ENCODE measurements around the gene LRMDA.

The LRMDA gene

GRCh38 chr10:76160446-76161300, 729.2 kb downstream of the LRMDA start:
- Histone ChIP-seq H3K36me3 (ENCODE audit: control insufficient read depth, insufficient read depth, low read length) (no peaks in the 10 kb centered on the region), H3K27me3 (ENCODE audit: control insufficient read depth, insufficient read depth, low read length) (no peaks in the 10 kb centered on the region), H3K4me3 (ENCODE audit: low read depth, low read length) (no peak overlapping the region), H3K27ac (ENCODE audit: low read depth, low read length) (no peak overlapping the region), H3K9ac (ENCODE audit: low read depth, low read length) (no peak overlapping the region), H3K4me1 (ENCODE audit: control insufficient read depth, insufficient read depth, low read length) (peaks cover 16% of the 10 kb centered on the region), H3K9me3 (ENCODE audit: control insufficient read depth, insufficient read depth, low read length) (no peaks in the 10 kb centered on the region; the same call in 1 of the 2 replicates)

- H3K36me3 ChIP-seq (ENCODE audit: control insufficient read depth, insufficient read depth, low read length), result no peaks in the 10 kb centered on the region
- H3K27ac ChIP-seq (ENCODE audit: low read depth, low read length), result no peak overlapping the region
- no peak overlapping the region for H3K9ac ChIP-seq (ENCODE audit: low read depth, low read length)
- peaks cover 11% of the 10 kb centered on the region for H3K4me1 ChIP-seq (ENCODE audit: control insufficient read depth, insufficient read depth, low read length)
- H3K9me3 ChIP-seq (ENCODE audit: control insufficient read depth, insufficient read depth, low read length), result no peaks in the 10 kb centered on the region; the same call in 1 of the 2 replicates
- no peak overlapping the region for H3K4me3 ChIP-seq (ENCODE audit: low read depth, low read length)
- H3K27me3 ChIP-seq (ENCODE audit: control insufficient read depth, insufficient read depth, low read length), result no peaks in the 10 kb centered on the region
Measured at GRCh38 chr10:76161301-76161582, 729.8 kb downstream of the LRMDA start.

- Histone ChIP-seq H3K4me1 (ENCODE audit: control insufficient read depth, insufficient read depth, low read length) (no peaks in the 10 kb centered on the region), H3K27me3 (ENCODE audit: control insufficient read depth, insufficient read depth, low read length) (no peaks in the 10 kb centered on the region), H3K36me3 (ENCODE audit: control insufficient read depth, insufficient read depth, low read length) (no peaks in the 10 kb centered on the region), H3K4me3 (ENCODE audit: low read depth, low read length) (no peak overlapping the region), H3K9ac (ENCODE audit: low read depth, low read length) (no peak overlapping the region), H3K9me3 (ENCODE audit: control insufficient read depth, insufficient read depth, low read length) (no peaks in the 10 kb centered on the region; the same call in 1 of the 2 replicates), H3K27ac (ENCODE audit: low read depth, low read length) (no peak overlapping the region)
Measured at GRCh38 chr10:76168437-76168836, 737.0 kb downstream of the LRMDA start.

- Histone ChIP-seq H3K27ac (ENCODE audit: low read depth, low read length) (no peak overlapping the region), H3K36me3 (ENCODE audit: control insufficient read depth, insufficient read depth, low read length) (no peaks in the 10 kb centered on the region), H3K9ac (ENCODE audit: low read depth, low read length) (no peak overlapping the region), H3K4me3 (ENCODE audit: low read depth, low read length) (no peak overlapping the region), H3K4me1 (ENCODE audit: control insufficient read depth, insufficient read depth, low read length) (no peaks in the 10 kb centered on the region), H3K9me3 (ENCODE audit: control insufficient read depth, insufficient read depth, low read length) (no peaks in the 10 kb centered on the region; the same call in 1 of the 2 replicates), H3K27me3 (ENCODE audit: control insufficient read depth, insufficient read depth, low read length) (no peaks in the 10 kb centered on the region)
Measured at GRCh38 chr10:76169246-76169645, 737.8 kb downstream of the LRMDA start.

GRCh38 chr10:76172020-76172419, 740.6 kb downstream of the LRMDA start:
- no peaks in the 10 kb centered on the region for H3K27me3 ChIP-seq (ENCODE audit: control insufficient read depth, insufficient read depth, low read length)
- no peak overlapping the region for H3K27ac ChIP-seq (ENCODE audit: low read depth, low read length)
- H3K9ac ChIP-seq (ENCODE audit: low read depth, low read length), result no peak overlapping the region
- no peaks in the 10 kb centered on the region for H3K9me3 ChIP-seq (ENCODE audit: control insufficient read depth, insufficient read depth, low read length)
- H3K4me1 ChIP-seq (ENCODE audit: control insufficient read depth, insufficient read depth, low read length), result no peaks in the 10 kb centered on the region
- no peaks in the 10 kb centered on the region for H3K36me3 ChIP-seq (ENCODE audit: control insufficient read depth, insufficient read depth, low read length)
- no peak overlapping the region for H3K4me3 ChIP-seq (ENCODE audit: low read depth, low read length)

- Histone ChIP-seq H3K4me3 (ENCODE audit: low read depth, low read length) (no peak overlapping the region), H3K9me3 (ENCODE audit: control insufficient read depth, insufficient read depth, low read length) (no peaks in the 10 kb centered on the region), H3K27ac (ENCODE audit: low read depth, low read length) (no peak overlapping the region), H3K4me1 (ENCODE audit: control insufficient read depth, insufficient read depth, low read length) (peaks cover 11% of the 10 kb centered on the region), H3K27me3 (ENCODE audit: control insufficient read depth, insufficient read depth, low read length) (no peaks in the 10 kb centered on the region), H3K9ac (ENCODE audit: low read depth, low read length) (no peak overlapping the region), H3K36me3 (ENCODE audit: control insufficient read depth, insufficient read depth, low read length) (no peaks in the 10 kb centered on the region)
Measured at GRCh38 chr10:76175533-76176165, 744.2 kb downstream of the LRMDA start.

GRCh38 chr10:76176166-76176550, 744.7 kb downstream of the LRMDA start:
- no peaks in the 10 kb centered on the region for H3K9me3 ChIP-seq (ENCODE audit: control insufficient read depth, insufficient read depth, low read length)
- no peak overlapping the region for H3K4me3 ChIP-seq (ENCODE audit: low read depth, low read length)
- peaks cover 11% of the 10 kb centered on the region for H3K4me1 ChIP-seq (ENCODE audit: control insufficient read depth, insufficient read depth, low read length)
- no peak overlapping the region for H3K9ac ChIP-seq (ENCODE audit: low read depth, low read length)
- no peak overlapping the region for H3K27ac ChIP-seq (ENCODE audit: low read depth, low read length)
- H3K36me3 ChIP-seq (ENCODE audit: control insufficient read depth, insufficient read depth, low read length), result no peaks in the 10 kb centered on the region
- no peaks in the 10 kb centered on the region for H3K27me3 ChIP-seq (ENCODE audit: control insufficient read depth, insufficient read depth, low read length)

GRCh38 chr10:76177936-76178335, 746.5 kb downstream of the LRMDA start:
- no peaks in the 10 kb centered on the region for H3K9me3 ChIP-seq (ENCODE audit: control insufficient read depth, insufficient read depth, low read length)
- H3K4me1 ChIP-seq (ENCODE audit: control insufficient read depth, insufficient read depth, low read length), result peaks cover 11% of the 10 kb centered on the region
- no peak overlapping the region for H3K4me3 ChIP-seq (ENCODE audit: low read depth, low read length)
- H3K27ac ChIP-seq (ENCODE audit: low read depth, low read length), result no peak overlapping the region
- no peak overlapping the region for H3K9ac ChIP-seq (ENCODE audit: low read depth, low read length)
- no peaks in the 10 kb centered on the region for H3K36me3 ChIP-seq (ENCODE audit: control insufficient read depth, insufficient read depth, low read length)
- H3K27me3 ChIP-seq (ENCODE audit: control insufficient read depth, insufficient read depth, low read length), result no peaks in the 10 kb centered on the region

GRCh38 chr10:76178532-76179292, 747.3 kb downstream of the LRMDA start:
- H3K27me3 ChIP-seq (ENCODE audit: control insufficient read depth, insufficient read depth, low read length), result no peaks in the 10 kb centered on the region
- no peaks in the 10 kb centered on the region for H3K36me3 ChIP-seq (ENCODE audit: control insufficient read depth, insufficient read depth, low read length)
- H3K4me3 ChIP-seq (ENCODE audit: low read depth, low read length), result no peak overlapping the region
- H3K27ac ChIP-seq (ENCODE audit: low read depth, low read length), result no peak overlapping the region
- no peaks in the 10 kb centered on the region for H3K9me3 ChIP-seq (ENCODE audit: control insufficient read depth, insufficient read depth, low read length)
- H3K4me1 ChIP-seq (ENCODE audit: control insufficient read depth, insufficient read depth, low read length), result peaks cover 11% of the 10 kb centered on the region
- H3K9ac ChIP-seq (ENCODE audit: low read depth, low read length), result no peak overlapping the region

GRCh38 chr10:76179806-76180205, 748.4 kb downstream of the LRMDA start:
- Histone ChIP-seq H3K27ac (ENCODE audit: low read depth, low read length) (no peak overlapping the region), H3K4me1 (ENCODE audit: control insufficient read depth, insufficient read depth, low read length) (peaks cover 11% of the 10 kb centered on the region), H3K4me3 (ENCODE audit: low read depth, low read length) (no peak overlapping the region), H3K27me3 (ENCODE audit: control insufficient read depth, insufficient read depth, low read length) (no peaks in the 10 kb centered on the region), H3K36me3 (ENCODE audit: control insufficient read depth, insufficient read depth, low read length) (no peaks in the 10 kb centered on the region), H3K9ac (ENCODE audit: low read depth, low read length) (no peak overlapping the region), H3K9me3 (ENCODE audit: control insufficient read depth, insufficient read depth, low read length) (no peaks in the 10 kb centered on the region)

GRCh38 chr10:76184647-76185046, 753.2 kb downstream of the LRMDA start:
- Histone ChIP-seq H3K27ac (ENCODE audit: low read depth, low read length) (no peak overlapping the region), H3K9ac (ENCODE audit: low read depth, low read length) (no peak overlapping the region), H3K27me3 (ENCODE audit: control insufficient read depth, insufficient read depth, low read length) (no peaks in the 10 kb centered on the region), H3K36me3 (ENCODE audit: control insufficient read depth, insufficient read depth, low read length) (no peaks in the 10 kb centered on the region), H3K4me3 (ENCODE audit: low read depth, low read length) (no peak overlapping the region), H3K9me3 (ENCODE audit: control insufficient read depth, insufficient read depth, low read length) (no peaks in the 10 kb centered on the region), H3K4me1 (ENCODE audit: control insufficient read depth, insufficient read depth, low read length) (no peaks in the 10 kb centered on the region; the same call in 1 of the 2 replicates)

Data from HUES48 (cell line).